ACC112 (cell line): ENCODE data around the gene METAP1D.

Experiments
- H2AFZ ChIP-seq: fragments of 200-600 bp; sonication (generic); one replicate; pipeline ENCODE4 v1.6.0; 2017; ENCODE audit warnings: antibody characterized with exemption, low read length; ENCODE audit not compliant: unreplicated experiment
- H3K27ac ChIP-seq: fragments of 200-600 bp; sonication (generic); 2 replicates; pipeline ENCODE4 v1.5.1; 2014; ENCODE audit warnings: low read depth, mild to moderate bottlenecking, antibody characterized with exemption, low read length, moderate library complexity
- H3K27me3 ChIP-seq: fragments of 200-600 bp; sonication (generic); 2 replicates; pipeline ENCODE4 v1.6.1; 2014; ENCODE audit warnings: mild to moderate bottlenecking, antibody characterized with exemption, low read length, moderate library complexity, mixed read lengths; ENCODE audit not compliant: insufficient read depth
- H3K36me3 ChIP-seq: fragments of 200-600 bp; sonication (generic); 2 replicates; pipeline ENCODE4 v1.6.1; 2016; ENCODE audit warnings: mild to moderate bottlenecking, antibody characterized with exemption, low read length, moderate library complexity, mixed read lengths; ENCODE audit not compliant: insufficient read depth
- H3K4me1 ChIP-seq: fragments of 200-600 bp; sonication (generic); one replicate; pipeline ENCODE4 v1.6.1; 2016; ENCODE audit warnings: low read length, mixed read lengths; ENCODE audit not compliant: insufficient read depth, unreplicated experiment, control insufficient read depth
- H3K4me3 ChIP-seq: fragments of 200-600 bp; sonication (generic); 2 replicates; pipeline ENCODE4 v1.5.1; 2014; ENCODE audit warnings: mild to moderate bottlenecking, low read depth, low read length
- H3K79me2 ChIP-seq: fragments of 200-600 bp; sonication (generic); one replicate; pipeline ENCODE4 v1.6.0; 2016; ENCODE audit warnings: low read length; ENCODE audit not compliant: control insufficient read depth, unreplicated experiment, insufficient read depth

METAP1D gene

GRCh38 chr2:171999604-172000469 lies at the start of gene METAP1D:
METAP1D (plus strand) TSS chr2:171999953; CDS start chr2:171999970, 17 bp downstream.
- Histone ChIP-seq H2AFZ (peak within 1 kb of the TSS; percentile 97), H3K4me1 (peaks cover 14% of the 10 kb centered on the region), H3K27me3 (no peaks in the 10 kb centered on the region), H3K79me2 (no peaks in the 10 kb centered on the region), H3K4me3 (peak within 1 kb of the TSS; percentile 86), H3K36me3 (no peaks in the 10 kb centered on the region), H3K27ac (peak within 1 kb of the TSS; percentile 66)

- no peak overlapping the region for H2AFZ ChIP-seq
- no peaks in the 10 kb centered on the region for H3K36me3 ChIP-seq
- H3K27ac ChIP-seq: no peak overlapping the region
- H3K79me2 ChIP-seq: peaks cover 4% of the 10 kb centered on the region
- peaks cover 21% of the 10 kb centered on the region for H3K4me1 ChIP-seq
- H3K4me3 ChIP-seq: no peak overlapping the region
- H3K27me3 ChIP-seq: no peaks in the 10 kb centered on the region
These were observed 47.5 kb upstream of the METAP1D start for GRCh38 chr2:171952276-171952675.

GRCh38 chr2:171952748-171953147 lies 47.0 kb upstream of the METAP1D start:
- Histone ChIP-seq H3K27ac (no peak overlapping the region), H3K4me3 (no peak overlapping the region), H3K27me3 (no peaks in the 10 kb centered on the region), H3K4me1 (peaks cover 25% of the 10 kb centered on the region), H3K79me2 (peaks cover 6% of the 10 kb centered on the region), H3K36me3 (no peaks in the 10 kb centered on the region), H2AFZ (no peak overlapping the region)

GRCh38 chr2:171956135-171956825 lies 43.5 kb upstream of the METAP1D start:
- Histone ChIP-seq H3K36me3 (no peaks in the 10 kb centered on the region), H3K27me3 (no peaks in the 10 kb centered on the region), H3K79me2 (peaks cover 15% of the 10 kb centered on the region), H3K27ac (no peak overlapping the region), H2AFZ (no peak overlapping the region), H3K4me1 (peaks cover 47% of the 10 kb centered on the region), H3K4me3 (no peak overlapping the region)

- peaks cover 47% of the 10 kb centered on the region for H3K4me1 ChIP-seq
- no peak overlapping the region for H3K4me3 ChIP-seq
- H3K36me3 ChIP-seq: no peaks in the 10 kb centered on the region
- no peak overlapping the region for H3K27ac ChIP-seq
- H3K27me3 ChIP-seq: no peaks in the 10 kb centered on the region
- no peak overlapping the region for H2AFZ ChIP-seq
- peaks cover 18% of the 10 kb centered on the region for H3K79me2 ChIP-seq
These were observed 42.7 kb upstream of the METAP1D start for GRCh38 chr2:171957061-171957460.

- peaks cover 18% of the 10 kb centered on the region for H3K79me2 ChIP-seq
- H3K4me3 ChIP-seq: no peak overlapping the region
- H3K27me3 ChIP-seq: no peaks in the 10 kb centered on the region
- H2AFZ ChIP-seq: no peak overlapping the region
- peak overlapping the region; percentile 16; the same call in 1 of the 2 replicates for H3K27ac ChIP-seq
- H3K36me3 ChIP-seq: no peaks in the 10 kb centered on the region
- H3K4me1 ChIP-seq: peaks cover 47% of the 10 kb centered on the region
These were observed 41.3 kb upstream of the METAP1D start for GRCh38 chr2:171958475-171958874.

GRCh38 chr2:171959998-171960397 lies 39.8 kb upstream of the METAP1D start:
- Histone ChIP-seq H3K79me2 (peaks cover 23% of the 10 kb centered on the region), H3K4me3 (no peak overlapping the region), H3K4me1 (peaks cover 39% of the 10 kb centered on the region), H3K27ac (no peak overlapping the region), H3K27me3 (no peaks in the 10 kb centered on the region), H3K36me3 (no peaks in the 10 kb centered on the region), H2AFZ (no peak overlapping the region)

- peaks cover 23% of the 10 kb centered on the region for H3K79me2 ChIP-seq
- no peak overlapping the region for H3K27ac ChIP-seq
- H3K36me3 ChIP-seq: peaks cover 2% of the 10 kb centered on the region; the same call in 1 of the 2 replicates
- H3K4me3 ChIP-seq: no peak overlapping the region
- no peaks in the 10 kb centered on the region for H3K27me3 ChIP-seq
- H2AFZ ChIP-seq: no peak overlapping the region
- peaks cover 36% of the 10 kb centered on the region for H3K4me1 ChIP-seq
These were observed 39.2 kb upstream of the METAP1D start for GRCh38 chr2:171960570-171960969.

GRCh38 chr2:171963198-171963597 lies 36.6 kb upstream of the METAP1D start:
- H3K4me1 ChIP-seq: peaks cover 17% of the 10 kb centered on the region
- no peak overlapping the region for H2AFZ ChIP-seq
- no peak overlapping the region for H3K4me3 ChIP-seq
- peaks cover 19% of the 10 kb centered on the region for H3K79me2 ChIP-seq
- H3K36me3 ChIP-seq: peaks cover 18% of the 10 kb centered on the region
- H3K27ac ChIP-seq: no peak overlapping the region
- no peaks in the 10 kb centered on the region for H3K27me3 ChIP-seq

- Histone ChIP-seq H3K4me1 (peaks cover 11% of the 10 kb centered on the region), H2AFZ (no peak overlapping the region), H3K4me3 (no peak overlapping the region), H3K27ac (no peak overlapping the region), H3K36me3 (peaks cover 22% of the 10 kb centered on the region), H3K27me3 (no peaks in the 10 kb centered on the region), H3K79me2 (peaks cover 19% of the 10 kb centered on the region)
These were observed 35.4 kb upstream of the METAP1D start for GRCh38 chr2:171964308-171964707.
